Left kidney (tissue), 2 donors: Measurements from ENCODE around the gene GOLGA3. TPM values are rescaled to one million over a fixed set of nuclear protein-coding genes. Genes with fewer than 3 reads are reported as not detected.
"Not testable (repeated sequence)": the region's sequence is repeated elsewhere in the genome, so short reads cannot be mapped to it uniquely, and the experiment has no call there.

Experiments
- DNase-seq: peaks from one replicate; pipeline ENCODE4 v3.0.0-alpha.2; 2013
- polyA plus RNA-seq: library from polyadenylated mRNA; unstranded; fragments of 120-200 nt; gene quantifications from one replicate; pipeline ENCODE4 v1.2.1, GENCODE V29; 2013; ENCODE audit not compliant: insufficient read length

Gene GOLGA3
- polyA plus RNA-seq, 1 donor = 33.6 TPM

- DNase-seq = no peak
Observed at GRCh38 chr12:132776816-132777568, 51.7 kb downstream of the GOLGA3 start.

- not testable (repeated sequence) for DNase-seq
Observed at GRCh38 chr12:132776230-132776625, 52.4 kb downstream of the GOLGA3 start.

GRCh38 chr12:132775502-132776229 is 53.0 kb downstream of the GOLGA3 start:
- no peak for DNase-seq

- no peak for DNase-seq
Observed at GRCh38 chr12:132774646-132775275, 53.9 kb downstream of the GOLGA3 start.

GRCh38 chr12:132774159-132774558 is 54.5 kb downstream of the GOLGA3 start:
- DNase-seq = no peak

- no peak for DNase-seq
Observed at GRCh38 chr12:132773077-132773955, 55.4 kb downstream of the GOLGA3 start.

GRCh38 chr12:132772606-132773005 is 56.1 kb downstream of the GOLGA3 start:
- peak; percentile 58 for DNase-seq

GRCh38 chr12:132771126-132771838 is 57.4 kb downstream of the GOLGA3 start:
- no peak for DNase-seq

- DNase-seq = peak; percentile 18
Observed at GRCh38 chr12:132766380-132767085, 62.1 kb downstream of the GOLGA3 start.

- DNase-seq = no peak
Observed at GRCh38 chr12:132765361-132765760, 63.3 kb downstream of the GOLGA3 start.

GRCh38 chr12:132764231-132764630 is 64.4 kb downstream of the GOLGA3 start:
- DNase-seq = no peak

GRCh38 chr12:132761921-132762583 is 66.6 kb downstream of the GOLGA3 start:
- DNase-seq = peak; percentile 86

- DNase-seq = no peak
Observed at GRCh38 chr12:132761032-132761920, 67.4 kb downstream of the GOLGA3 start, which contains the start of gene ANKLE2. TSS of gene ANKLE2 (minus strand) at chr12:132761832. CDS start at chr12:132761798, 34 bp downstream.

GRCh38 chr12:132759359-132759758 is 69.3 kb downstream of the GOLGA3 start:
- no peak for DNase-seq

GRCh38 chr12:132758825-132759224 is 69.8 kb downstream of the GOLGA3 start:
- not testable (repeated sequence) for DNase-seq

GRCh38 chr12:132754160-132754932 is 74.3 kb downstream of the GOLGA3 start:
- DNase-seq = no peak

GRCh38 chr12:132753670-132754069 is 75.0 kb downstream of the GOLGA3 start:
- DNase-seq = not testable (repeated sequence)

GRCh38 chr12:132748319-132748718 is 80.3 kb downstream of the GOLGA3 start:
- DNase-seq = no peak
